Coronary artery (tissue), 2 donors: ENCODE data around the gene SSX2IP.
A peak's percentile ranks its signal among the peaks of the same experiment; 100 is the strongest.
"Not testable (repeated sequence)": the region's sequence is repeated elsewhere in the genome, so short reads cannot be mapped to it uniquely, and the experiment has no call there.

Source experiments
- DNase-seq: peaks from one replicate; pipeline ENCODE4 v3.0.0-alpha.2; 2017; ENCODE audit warnings: low spot score
- H3K27ac ChIP-seq, 2 donors: fragments of 200-600 bp; sonication (generic); one replicate each; pipeline ENCODE4 v1.5.1; 2016 to 2019
- H3K4me3 ChIP-seq: fragments of 200-600 bp; sonication (generic); 2 replicates; pipeline ENCODE4 v1.5.1; 2016; ENCODE audit warnings: mild to moderate bottlenecking, moderate library complexity
- TF ChIP-seq, protein P1 (sequence below): fragments of 200-600 bp; sonication (generic); IDR thresholded peaks from one replicate; pipeline ENCODE4 v1.5.1; 2019; ENCODE audit warnings: antibody characterized with exemption

Gene SSX2IP

GRCh38 chr1:84731519-84731918 is 41.3 kb upstream of the SSX2IP start:
- H3K4me3 ChIP-seq: no peak overlapping the region
- DNase-seq: no peak
- TF ChIP-seq, protein P1, sequence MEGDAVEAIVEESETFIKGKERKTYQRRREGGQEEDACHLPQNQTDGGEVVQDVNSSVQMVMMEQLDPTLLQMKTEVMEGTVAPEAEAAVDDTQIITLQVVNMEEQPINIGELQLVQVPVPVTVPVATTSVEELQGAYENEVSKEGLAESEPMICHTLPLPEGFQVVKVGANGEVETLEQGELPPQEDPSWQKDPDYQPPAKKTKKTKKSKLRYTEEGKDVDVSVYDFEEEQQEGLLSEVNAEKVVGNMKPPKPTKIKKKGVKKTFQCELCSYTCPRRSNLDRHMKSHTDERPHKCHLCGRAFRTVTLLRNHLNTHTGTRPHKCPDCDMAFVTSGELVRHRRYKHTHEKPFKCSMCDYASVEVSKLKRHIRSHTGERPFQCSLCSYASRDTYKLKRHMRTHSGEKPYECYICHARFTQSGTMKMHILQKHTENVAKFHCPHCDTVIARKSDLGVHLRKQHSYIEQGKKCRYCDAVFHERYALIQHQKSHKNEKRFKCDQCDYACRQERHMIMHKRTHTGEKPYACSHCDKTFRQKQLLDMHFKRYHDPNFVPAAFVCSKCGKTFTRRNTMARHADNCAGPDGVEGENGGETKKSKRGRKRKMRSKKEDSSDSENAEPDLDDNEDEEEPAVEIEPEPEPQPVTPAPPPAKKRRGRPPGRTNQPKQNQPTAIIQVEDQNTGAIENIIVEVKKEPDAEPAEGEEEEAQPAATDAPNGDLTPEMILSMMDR: no peak
- H3K27ac ChIP-seq: no peak overlapping the region

DNA sequence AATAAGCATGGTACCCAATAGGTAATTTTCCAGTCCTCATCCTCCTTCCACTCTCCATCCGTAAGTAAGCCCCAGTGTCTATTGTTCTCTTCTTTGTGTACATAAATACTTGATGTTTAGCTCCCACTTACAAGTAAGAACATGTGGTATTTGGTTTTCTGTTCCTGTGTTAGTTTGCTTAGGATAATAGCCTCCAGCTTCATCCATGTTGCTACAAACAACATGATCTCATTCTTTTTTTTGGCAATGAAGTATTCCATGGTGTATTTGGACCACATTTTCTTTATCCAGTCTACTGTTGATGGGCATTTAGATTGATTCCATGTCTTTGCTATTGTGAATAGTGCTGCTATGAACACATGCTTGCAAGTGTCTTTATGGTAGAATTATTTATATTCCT is 37.5 kb upstream of the SSX2IP start:
- DNase-seq, H3K27ac ChIP-seq, H3K4me3 ChIP-seq: not testable (repeated sequence)

DNA sequence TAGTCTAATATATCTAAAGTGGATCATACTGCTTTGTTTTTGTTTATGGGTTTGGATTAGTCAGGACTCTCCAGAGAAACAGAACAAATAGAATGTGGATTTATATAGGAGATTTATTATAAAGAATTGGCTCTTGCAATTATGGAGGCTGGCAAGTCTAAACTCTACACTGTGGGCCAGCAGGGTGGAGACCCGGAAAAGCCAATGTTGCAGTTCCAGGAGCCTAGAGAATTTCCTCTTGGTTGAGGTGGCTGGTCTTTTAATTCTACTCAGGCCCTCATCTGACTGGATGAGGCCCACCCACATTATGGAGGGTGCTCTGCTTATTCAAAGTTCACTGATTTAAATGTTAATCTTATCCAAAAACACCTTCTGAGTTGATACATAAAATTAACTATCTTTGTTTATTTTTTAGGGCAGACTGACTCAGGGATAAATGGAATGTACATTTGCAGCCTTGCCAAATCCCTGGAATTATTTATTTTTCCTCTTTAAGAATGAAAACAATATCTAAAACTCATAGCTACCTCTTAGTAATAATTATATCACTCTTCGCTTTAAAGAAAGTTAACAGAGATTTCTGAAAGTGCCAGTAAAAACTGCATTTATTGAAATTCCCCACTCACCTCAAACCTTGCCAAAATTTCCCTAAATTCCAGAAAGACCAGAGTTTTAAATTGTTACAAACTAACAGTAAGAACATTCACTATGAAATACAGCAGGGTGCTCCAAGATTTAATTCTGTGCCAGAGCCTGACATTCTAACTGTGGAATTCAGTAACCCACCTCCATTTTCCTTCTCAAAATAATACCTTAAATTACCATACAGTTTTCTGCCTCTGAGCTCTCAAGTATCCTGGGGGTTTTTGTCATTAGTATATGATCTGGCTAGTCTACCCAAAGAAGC is 36.6 kb upstream of the SSX2IP start:
- Histone ChIP-seq H3K4me3 (no peak overlapping the region), H3K27ac (no peak overlapping the region)
- TF ChIP-seq, protein P1: no peak
- DNase-seq: no peak

- TF ChIP-seq, protein P1: no peak
- DNase-seq: no peak
- Histone ChIP-seq H3K27ac (no peak overlapping the region), H3K4me3 (no peak overlapping the region)
Measured at GRCh38 chr1:84724128-84724860, 34.0 kb upstream of the SSX2IP start.

- H3K27ac ChIP-seq: peak overlapping the region in 1 of 2 donors; percentile 3
- no peak for DNase-seq
Measured at GRCh38 chr1:84722794-84723193, 32.5 kb upstream of the SSX2IP start.

DNA sequence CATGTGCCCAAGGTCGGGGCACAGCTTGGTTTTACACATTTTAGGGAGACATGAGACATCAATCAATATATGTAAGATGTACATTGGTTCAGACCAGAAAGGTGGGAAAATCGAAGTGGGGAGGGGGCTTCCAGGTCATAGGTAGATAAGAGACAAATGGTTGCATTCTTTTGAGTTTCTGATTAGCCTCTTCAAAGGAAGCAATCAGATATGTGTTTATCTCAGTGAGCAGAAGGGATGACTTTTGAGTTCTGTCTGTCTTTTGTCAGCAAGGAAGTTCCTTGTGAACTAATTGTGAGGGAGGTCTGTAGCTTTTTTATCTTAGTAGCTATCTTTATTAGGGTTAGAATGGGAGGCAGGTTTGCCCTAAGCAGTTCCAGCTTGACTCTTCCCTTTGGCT is 31.6 kb upstream of the SSX2IP start:
- not testable (repeated sequence) for H3K4me3 ChIP-seq, DNase-seq, H3K27ac ChIP-seq

More at GRCh38 chr1:84722794-84723193, 32.5 kb upstream of the SSX2IP start:
- H3K4me3 ChIP-seq: no peak overlapping the region
- TF ChIP-seq, protein P1: no peak

DNA sequence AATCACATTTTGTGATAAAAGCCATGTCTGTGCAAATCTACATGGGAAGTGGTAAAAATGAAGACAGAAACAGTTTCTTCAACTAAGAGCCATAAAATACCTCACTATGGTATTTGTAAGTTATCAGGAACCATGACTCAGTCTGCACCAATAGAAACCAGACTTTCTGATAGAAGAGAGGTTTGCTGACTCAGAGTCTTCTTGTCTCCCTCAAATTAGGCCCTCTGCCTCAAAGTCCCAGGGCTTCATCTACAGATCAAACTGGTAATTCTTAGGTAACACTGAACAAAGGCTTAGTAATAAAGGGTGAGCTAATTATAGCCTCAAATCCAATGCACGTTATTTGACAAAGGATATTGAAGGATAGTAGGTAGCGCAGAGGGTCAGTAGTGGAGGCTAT is 30.9 kb upstream of the SSX2IP start:
- Histone ChIP-seq H3K27ac (peak overlapping the region in 1 of 2 donors; percentile 21), H3K4me3 (no peak overlapping the region)
- TF ChIP-seq, protein P1: no peak
- no peak for DNase-seq
